Bronchial epithelial cell (primary cell): ENCODE measurements around the gene ANTXRL. TPM values are rescaled to one million over a fixed set of nuclear protein-coding genes. Genes with fewer than 3 reads are reported as not detected.
"Not testable (repeated sequence)": the region's sequence is repeated elsewhere in the genome, so short reads cannot be mapped to it uniquely, and the experiment has no call there.

Experiments
- DNase-seq: peaks from one replicate; pipeline ENCODE4 v3.0.0-alpha.2; 2010; ENCODE audit warnings: low read depth
- FAIRE-seq: peaks from 2 replicates; lab custom pipeline; 2011; peaks lifted over from hg19 to GRCh38; lab: Jason Lieb, UNC
- H3K27me3 ChIP-seq: 2 replicates; pipeline ENCODE4 v1.5.1; 2011; ENCODE audit warnings: low read length; ENCODE audit not compliant: control insufficient read depth, insufficient read depth
- H3K36me3 ChIP-seq: 2 replicates; pipeline ENCODE4 v1.5.1; 2011; ENCODE audit warnings: low read length; ENCODE audit not compliant: control insufficient read depth, insufficient read depth
- H3K4me3 ChIP-seq: 2 replicates; pipeline ENCODE4 v1.5.1; 2011; ENCODE audit warnings: mild to moderate bottlenecking, low read depth, low read length, control low read depth
- total RNA-seq: library from RNA; depleted of rRNA; stranded (reverse); fragments of >200 nt; gene quantifications from 2 replicates; pipeline ENCODE4 v1.2.1, GENCODE V29; 2014
- TF ChIP-seq, protein P1 (sequence below): IDR thresholded peaks from 2 replicates; pipeline ENCODE4 v1.5.1; 2011; ENCODE audit warnings: mild to moderate bottlenecking, moderate library complexity, low read length, control low read depth, inconsistent platforms; ENCODE audit not compliant: insufficient read depth, severe bottlenecking

Gene ANTXRL
- total RNA-seq, 1 donor from 2014 or later: not detected

DNA sequence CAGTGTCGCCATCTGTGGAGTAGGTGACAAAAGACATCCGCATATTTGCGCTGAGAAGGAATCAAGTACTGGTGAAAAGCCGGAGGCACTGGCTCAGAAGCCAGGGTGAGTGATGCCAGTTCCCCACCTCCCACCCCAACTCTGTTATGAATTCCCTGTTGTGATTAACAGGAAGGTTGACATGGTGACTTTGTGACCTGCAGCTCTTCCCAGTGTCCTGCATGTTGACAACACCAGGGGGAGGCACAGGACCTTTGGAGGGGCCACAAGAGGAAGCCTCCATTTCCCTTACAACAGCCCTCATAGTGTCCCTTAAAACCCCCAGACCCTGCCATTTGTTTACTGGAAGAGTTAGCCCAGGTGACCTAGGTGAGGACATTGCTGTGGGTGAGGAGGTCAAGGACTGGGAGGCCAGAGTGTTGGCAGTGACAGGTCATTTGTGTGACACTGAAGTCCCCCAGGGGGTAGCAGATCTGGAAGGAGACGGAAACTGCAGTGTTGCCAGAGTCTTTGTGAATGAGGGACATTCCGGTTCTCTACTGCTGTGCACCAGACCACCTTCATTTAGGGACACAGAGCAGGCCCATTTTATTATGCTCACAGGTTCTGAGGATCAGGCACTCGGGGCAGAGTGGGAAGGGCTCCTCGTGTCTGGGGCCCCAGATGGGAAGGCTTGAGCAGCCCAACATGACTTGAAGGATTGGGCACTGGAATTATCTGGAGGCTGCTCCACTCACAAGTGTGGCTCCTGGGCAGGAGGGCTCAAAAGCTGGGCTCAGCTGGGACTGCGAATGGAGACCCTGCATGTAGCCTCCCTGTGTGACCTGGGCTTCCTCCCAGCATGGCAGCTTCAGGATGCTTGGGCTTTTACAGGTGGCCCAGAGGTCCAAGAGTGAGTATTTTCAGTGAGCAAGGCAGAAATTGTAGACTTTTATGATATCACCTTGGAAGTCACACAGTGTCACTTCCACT is 13.0 kb upstream of the ANTXRL start:
- FAIRE-seq: no peak
- H3K4me3 ChIP-seq: no peak overlapping the region

DNA sequence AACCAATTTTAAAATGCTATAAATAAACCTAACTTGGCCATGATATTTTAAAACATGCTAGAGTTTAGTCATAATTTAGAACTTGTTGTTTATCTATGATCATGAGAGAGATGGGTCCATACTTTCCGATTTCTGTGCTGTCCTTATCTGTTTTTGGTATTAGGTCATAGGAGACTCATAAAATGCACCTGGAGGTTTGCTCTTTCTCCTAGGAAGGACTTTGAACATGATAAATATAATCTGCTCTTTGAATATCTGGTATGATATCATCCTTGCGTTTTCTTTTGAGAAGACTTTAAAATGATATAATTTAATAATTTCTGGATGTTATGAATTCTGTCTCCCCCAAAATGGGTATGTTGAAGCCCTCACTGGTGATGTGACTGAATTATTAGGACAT is 9.0 kb upstream of the ANTXRL start:
- H3K4me3 ChIP-seq: no peak overlapping the region
- no peak for DNase-seq
- TF ChIP-seq, protein P1, sequence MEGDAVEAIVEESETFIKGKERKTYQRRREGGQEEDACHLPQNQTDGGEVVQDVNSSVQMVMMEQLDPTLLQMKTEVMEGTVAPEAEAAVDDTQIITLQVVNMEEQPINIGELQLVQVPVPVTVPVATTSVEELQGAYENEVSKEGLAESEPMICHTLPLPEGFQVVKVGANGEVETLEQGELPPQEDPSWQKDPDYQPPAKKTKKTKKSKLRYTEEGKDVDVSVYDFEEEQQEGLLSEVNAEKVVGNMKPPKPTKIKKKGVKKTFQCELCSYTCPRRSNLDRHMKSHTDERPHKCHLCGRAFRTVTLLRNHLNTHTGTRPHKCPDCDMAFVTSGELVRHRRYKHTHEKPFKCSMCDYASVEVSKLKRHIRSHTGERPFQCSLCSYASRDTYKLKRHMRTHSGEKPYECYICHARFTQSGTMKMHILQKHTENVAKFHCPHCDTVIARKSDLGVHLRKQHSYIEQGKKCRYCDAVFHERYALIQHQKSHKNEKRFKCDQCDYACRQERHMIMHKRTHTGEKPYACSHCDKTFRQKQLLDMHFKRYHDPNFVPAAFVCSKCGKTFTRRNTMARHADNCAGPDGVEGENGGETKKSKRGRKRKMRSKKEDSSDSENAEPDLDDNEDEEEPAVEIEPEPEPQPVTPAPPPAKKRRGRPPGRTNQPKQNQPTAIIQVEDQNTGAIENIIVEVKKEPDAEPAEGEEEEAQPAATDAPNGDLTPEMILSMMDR: no peak
- peaks cover 5% of the 10 kb centered on the region for H3K27me3 ChIP-seq
- no peaks in the 10 kb centered on the region for H3K36me3 ChIP-seq
- no peak for FAIRE-seq

More for the DNA sequence above, 13.0 kb upstream of the ANTXRL start:
- Histone ChIP-seq H3K36me3 (no peaks in the 10 kb centered on the region), H3K27me3 (no peaks in the 10 kb centered on the region)
- DNase-seq: no peak
- TF ChIP-seq, protein P1: no peak

DNA sequence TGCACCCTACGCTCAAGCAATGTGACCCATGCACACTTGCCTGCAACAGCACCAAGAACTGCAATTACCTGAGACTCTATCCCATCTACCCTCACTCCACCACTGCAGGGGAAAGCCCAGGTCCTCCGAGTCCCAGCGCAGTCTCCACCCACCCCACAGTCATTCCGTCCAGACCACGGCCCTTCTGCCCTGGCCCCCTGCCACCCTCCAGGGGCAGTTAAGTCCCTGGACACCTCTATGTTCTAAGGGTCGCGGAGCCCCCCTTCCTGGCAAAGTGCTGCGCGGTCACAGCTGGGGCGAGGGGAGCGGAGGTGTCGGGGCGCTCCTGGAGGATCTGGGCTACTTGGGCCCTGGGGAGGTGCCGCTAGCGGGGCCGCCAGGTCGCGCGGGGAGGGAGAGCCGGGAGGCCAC is 4.4 kb upstream of the ANTXRL start:
- not testable (repeated sequence) for H3K36me3 ChIP-seq, FAIRE-seq, H3K27me3 ChIP-seq, DNase-seq
- peak overlapping the region; percentile 33 for H3K4me3 ChIP-seq

DNA sequence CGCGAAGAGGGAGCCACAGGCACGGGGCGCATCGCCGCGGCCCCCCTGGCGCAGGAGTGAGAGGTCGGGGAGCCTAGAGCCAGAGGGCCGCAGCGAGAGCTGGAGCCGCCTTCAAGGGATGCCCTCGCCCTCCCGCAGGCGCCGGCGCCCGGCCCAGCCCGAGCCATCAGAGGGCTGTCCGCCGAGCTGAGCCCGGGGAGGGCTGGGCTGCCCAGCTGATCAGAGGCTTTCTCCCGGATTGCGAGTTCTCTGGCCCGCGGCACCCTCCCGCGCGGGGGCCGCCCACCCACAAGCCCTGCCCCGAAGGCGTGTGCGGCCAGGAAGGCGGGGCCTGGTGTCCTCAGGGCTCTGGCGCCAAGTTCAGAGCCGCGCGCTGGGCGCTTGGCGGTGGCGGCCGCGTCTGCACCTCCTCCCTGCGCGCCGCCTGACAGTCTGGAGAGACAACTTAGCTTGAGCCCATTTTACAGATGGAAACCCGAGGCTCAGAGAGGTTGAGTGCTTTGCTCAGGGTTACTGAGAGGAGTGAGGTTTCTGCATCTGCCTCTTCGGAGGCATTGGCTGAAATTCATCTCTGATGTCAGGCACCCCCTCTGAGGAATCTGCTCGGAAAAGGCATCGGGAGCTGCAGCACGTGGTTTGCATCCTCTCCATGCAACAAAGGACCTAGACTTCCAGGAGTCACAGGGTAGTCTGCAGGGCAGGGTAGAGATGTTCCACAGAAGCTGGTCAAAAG is 3.8 kb upstream of the ANTXRL start:
- Histone ChIP-seq H3K27me3 (peaks cover 7% of the 10 kb centered on the region), H3K36me3 (no peaks in the 10 kb centered on the region), H3K4me3 (peak overlapping the region; percentile 33)
- FAIRE-seq (no peak), DNase-seq (peak; percentile 24)
- TF ChIP-seq, protein P1: no peak

DNA sequence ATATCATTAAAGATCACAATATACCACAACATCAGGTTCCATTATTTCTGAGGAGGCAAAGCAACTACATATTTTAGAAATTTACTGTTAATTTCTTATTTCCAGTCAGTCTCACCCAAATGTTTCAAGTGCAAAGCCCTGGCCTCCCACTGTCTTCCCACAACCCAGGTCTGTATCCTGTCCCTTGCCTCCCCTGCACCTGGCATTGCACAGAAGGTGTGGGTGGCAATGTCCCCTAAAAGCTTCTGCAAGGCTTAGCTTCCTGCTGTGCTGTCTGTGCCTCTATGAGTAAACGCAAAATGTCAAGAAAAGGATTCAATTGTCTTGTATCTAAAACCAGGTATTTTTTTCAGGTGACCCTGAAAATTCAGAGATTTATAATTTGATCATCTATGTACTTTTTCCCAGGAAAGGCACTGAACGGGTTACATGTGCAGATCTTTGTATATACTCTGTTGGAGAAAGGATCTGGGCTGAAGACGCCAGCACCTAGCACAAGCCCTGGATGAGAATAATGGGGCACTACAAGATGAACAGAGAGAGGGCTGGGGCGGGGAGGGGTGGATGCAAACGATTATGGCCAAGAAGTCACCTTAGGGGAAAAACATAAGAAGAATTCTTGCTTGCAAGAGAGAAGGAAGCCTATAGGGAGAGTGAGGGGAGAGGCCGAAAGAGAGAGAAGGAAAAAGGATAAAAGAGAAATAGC is 3.1 kb upstream of the ANTXRL start:
- peaks cover 7% of the 10 kb centered on the region for H3K27me3 ChIP-seq
- TF ChIP-seq, protein P1: no peak
- FAIRE-seq (no peak), DNase-seq (no peak)
- no peaks in the 10 kb centered on the region for H3K36me3 ChIP-seq
- no peak overlapping the region for H3K4me3 ChIP-seq
